Stimulated activated naive B cell treated with anti-CD40 and anti-IgM and Interleukin-4, amounts not matched to agents 10 μg/mL and 1 μg/mL and 100 μg/mL, for 72 hours (primary cell): ENCODE results near the gene TBC1D22B.
"Not testable (repeated sequence)": the region's sequence is repeated elsewhere in the genome, so short reads cannot be mapped to it uniquely, and the experiment has no call there.

Experiments
- ATAC-seq, 2 donors: fragments of 150-1000 bp; cut with Tn5 transposase; replicated peaks; 2 replicates each; pipeline ENCODE4 v1.10.0; 2021; ENCODE audit warnings: moderate library complexity in 1 of 2
- DNase-seq: peaks from one replicate; pipeline ENCODE4 v3.0.0; 2021
- H3K27ac Mint-ChIP-seq: one replicate; pipeline ENCODE4 v1.8.0; 2022; ENCODE audit warnings: mild to moderate bottlenecking, mixed read lengths
- H3K27me3 Mint-ChIP-seq, 2 donors: one replicate each; pipeline ENCODE4 v1.8.0; 2022; ENCODE audit warnings: mixed read lengths in 2 of 2
- H3K36me3 Mint-ChIP-seq, 2 donors: one replicate each; pipeline ENCODE4 v1.8.0; 2022; ENCODE audit warnings: mixed read lengths in 2 of 2, mild to moderate bottlenecking in 1 of 2
- H3K4me1 Mint-ChIP-seq, 2 donors: one replicate each; pipeline ENCODE4 v1.8.0; 2022; ENCODE audit warnings: mixed read lengths in 2 of 2, mild to moderate bottlenecking in 1 of 2
- H3K4me3 Mint-ChIP-seq, 2 donors: one replicate each; pipeline ENCODE4 v1.8.0; 2022; ENCODE audit warnings: mild to moderate bottlenecking in 2 of 2, mixed read lengths in 2 of 2, moderate library complexity in 1 of 2
- H3K9me3 Mint-ChIP-seq, 2 donors: one replicate each; pipeline ENCODE4 v1.8.0; 2022; ENCODE audit warnings: mixed read lengths in 2 of 2, mild to moderate bottlenecking in 1 of 2

The TBC1D22B gene

GRCh38 chr6:37321101-37321500 lies 63.5 kb downstream of the TBC1D22B start:
- Mint-ChIP-seq H3K4me3 (no peak overlapping the region), H3K9me3 (no peaks in the 10 kb centered on the region), H3K36me3 (peaks cover 12 to 19% of the 10 kb centered on the region in 2 donors), H3K4me1 (peaks cover 2 to 6% of the 10 kb centered on the region in 2 donors), H3K27me3 (no peaks in the 10 kb centered on the region), H3K27ac (no peak overlapping the region)
- no peak for ATAC-seq
- DNase-seq, result no peak

DNA sequence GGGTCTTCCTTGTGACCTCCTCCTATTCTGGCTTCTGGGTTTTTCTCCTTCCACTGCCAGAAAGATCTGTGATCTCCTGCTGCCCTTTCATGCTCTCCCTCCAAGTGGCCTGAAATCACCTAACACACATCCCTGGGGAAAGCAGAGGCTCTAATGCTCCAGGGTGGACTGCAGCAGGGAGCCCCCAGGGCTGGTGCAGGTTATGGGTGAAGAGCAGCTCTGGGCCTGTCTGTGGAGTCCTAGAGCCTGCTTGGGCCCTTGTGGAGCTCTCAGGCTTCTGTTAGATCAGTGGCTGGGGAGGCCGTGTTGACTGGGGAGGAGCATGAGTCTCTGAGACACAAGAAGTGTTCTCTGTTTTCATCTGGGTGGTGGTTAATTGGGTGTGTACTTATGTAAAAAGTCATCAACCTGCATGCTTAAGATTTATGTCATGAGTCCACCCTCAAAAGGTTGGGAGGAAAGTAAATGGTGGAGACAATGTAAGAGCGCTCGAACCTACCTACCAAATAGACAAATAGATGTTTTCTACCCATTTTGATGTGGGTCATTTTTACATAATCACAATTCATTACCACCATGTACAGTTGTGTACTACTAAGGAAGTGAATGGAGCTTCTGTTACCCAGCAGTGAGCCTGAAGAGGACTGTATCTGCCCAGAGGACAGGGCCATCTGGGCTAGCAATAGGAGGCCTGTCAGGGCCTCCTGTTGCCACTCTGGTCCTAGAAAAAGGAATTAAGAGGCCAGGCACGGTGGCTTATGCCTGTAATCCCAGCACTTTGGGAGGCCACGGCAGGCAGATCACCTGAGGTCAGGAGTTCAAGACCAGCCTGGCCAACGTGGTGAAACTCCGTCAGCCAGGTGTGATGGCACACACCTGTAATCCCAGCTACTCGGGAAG lies 64.2 kb downstream of the TBC1D22B start:
- no peaks in the 10 kb centered on the region for H3K27me3 Mint-ChIP-seq
- DNase-seq (no peak), ATAC-seq (no peak)
- H3K4me3 Mint-ChIP-seq, result no peak overlapping the region
- peaks cover 2 to 6% of the 10 kb centered on the region in 2 donors for H3K4me1 Mint-ChIP-seq
- no peaks in the 10 kb centered on the region for H3K9me3 Mint-ChIP-seq
- H3K27ac Mint-ChIP-seq, result peak overlapping the region; percentile 85
- H3K36me3 Mint-ChIP-seq, result peaks cover 12 to 20% of the 10 kb centered on the region in 2 donors

DNA sequence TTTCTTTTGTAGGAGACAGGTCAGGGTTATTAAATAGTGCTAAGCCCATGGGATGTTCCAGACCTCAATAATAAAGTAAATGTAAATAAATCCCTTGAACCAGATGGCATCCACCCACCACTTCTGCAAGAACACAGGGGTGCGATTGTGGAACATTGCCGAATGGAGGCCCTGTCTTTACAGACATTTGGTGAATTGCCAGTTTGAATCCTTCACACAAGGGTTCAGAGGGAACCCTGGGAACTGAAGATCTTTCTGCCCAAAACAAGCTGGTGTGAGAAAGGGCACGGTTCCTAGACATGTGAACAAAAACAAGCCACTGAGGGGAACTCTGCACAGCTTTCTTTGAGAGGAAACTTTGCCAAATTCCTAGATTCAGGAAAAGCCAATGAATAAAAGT lies 66.0 kb downstream of the TBC1D22B start:
- no peaks in the 10 kb centered on the region for H3K27me3 Mint-ChIP-seq
- peaks cover 19 to 27% of the 10 kb centered on the region in 2 donors for H3K36me3 Mint-ChIP-seq
- H3K27ac Mint-ChIP-seq, result no peak overlapping the region
- DNase-seq (no peak), ATAC-seq (no peak)
- no peak overlapping the region for H3K4me3 Mint-ChIP-seq
- no peaks in the 10 kb centered on the region for H3K9me3 Mint-ChIP-seq
- H3K4me1 Mint-ChIP-seq, result peaks cover 2 to 6% of the 10 kb centered on the region in 2 donors

- DNase-seq, result no peak
- peaks cover 2 to 6% of the 10 kb centered on the region in 2 donors for H3K4me1 Mint-ChIP-seq
- H3K27ac Mint-ChIP-seq, result no peak overlapping the region
- peaks cover 22 to 31% of the 10 kb centered on the region in 2 donors for H3K36me3 Mint-ChIP-seq
- no peaks in the 10 kb centered on the region for H3K9me3 Mint-ChIP-seq
- no peak for ATAC-seq
- no peak overlapping the region for H3K4me3 Mint-ChIP-seq
- no peaks in the 10 kb centered on the region for H3K27me3 Mint-ChIP-seq
Measured at GRCh38 chr6:37324131-37325033, 66.8 kb downstream of the TBC1D22B start.

GRCh38 chr6:37330345-37330744 lies 72.8 kb downstream of the TBC1D22B start:
- not testable (repeated sequence) for H3K4me1 Mint-ChIP-seq, DNase-seq, H3K4me3 Mint-ChIP-seq, H3K27ac Mint-ChIP-seq, H3K9me3 Mint-ChIP-seq, H3K27me3 Mint-ChIP-seq, ATAC-seq
- peaks cover 31 to 34% of the 10 kb centered on the region in 2 donors for H3K36me3 Mint-ChIP-seq

DNA sequence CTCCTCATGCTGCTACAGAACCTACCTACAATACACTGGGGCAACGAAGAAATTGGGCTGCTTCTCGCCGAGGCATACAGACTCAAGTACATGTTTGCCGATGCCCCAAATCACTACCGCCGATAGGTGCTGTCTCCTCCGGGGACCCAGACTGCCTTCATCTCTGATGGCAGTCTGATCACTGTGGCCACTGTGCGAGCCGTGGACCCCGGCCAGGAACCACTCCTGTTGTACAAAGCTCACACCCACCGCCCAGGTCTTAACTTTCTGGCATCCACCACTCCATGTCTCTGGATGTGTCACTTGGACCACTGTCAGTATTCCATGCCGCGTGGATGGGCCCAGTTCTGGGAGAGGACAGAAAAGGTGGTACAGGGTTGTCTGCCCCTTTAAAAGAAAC lies 73.5 kb downstream of the TBC1D22B start:
- H3K9me3 Mint-ChIP-seq, result no peaks in the 10 kb centered on the region
- H3K36me3 Mint-ChIP-seq, result peaks cover 28 to 31% of the 10 kb centered on the region in 2 donors
- H3K4me1 Mint-ChIP-seq, result peaks cover 0 to under 1% of the 10 kb centered on the region in 2 donors
- no peak for ATAC-seq
- no peak for DNase-seq
- H3K4me3 Mint-ChIP-seq, result no peak overlapping the region
- H3K27ac Mint-ChIP-seq, result no peak overlapping the region
- no peaks in the 10 kb centered on the region for H3K27me3 Mint-ChIP-seq

GRCh38 chr6:37332894-37333293 lies 75.3 kb downstream of the TBC1D22B start:
- DNase-seq, result no peak
- no peaks in the 10 kb centered on the region for H3K9me3 Mint-ChIP-seq
- no peak overlapping the region for H3K4me3 Mint-ChIP-seq
- H3K27ac Mint-ChIP-seq, result no peak overlapping the region
- H3K27me3 Mint-ChIP-seq, result no peaks in the 10 kb centered on the region
- ATAC-seq, result no peak
- H3K36me3 Mint-ChIP-seq, result peaks cover 23 to 29% of the 10 kb centered on the region in 2 donors
- H3K4me1 Mint-ChIP-seq, result no peaks in the 10 kb centered on the region

DNA sequence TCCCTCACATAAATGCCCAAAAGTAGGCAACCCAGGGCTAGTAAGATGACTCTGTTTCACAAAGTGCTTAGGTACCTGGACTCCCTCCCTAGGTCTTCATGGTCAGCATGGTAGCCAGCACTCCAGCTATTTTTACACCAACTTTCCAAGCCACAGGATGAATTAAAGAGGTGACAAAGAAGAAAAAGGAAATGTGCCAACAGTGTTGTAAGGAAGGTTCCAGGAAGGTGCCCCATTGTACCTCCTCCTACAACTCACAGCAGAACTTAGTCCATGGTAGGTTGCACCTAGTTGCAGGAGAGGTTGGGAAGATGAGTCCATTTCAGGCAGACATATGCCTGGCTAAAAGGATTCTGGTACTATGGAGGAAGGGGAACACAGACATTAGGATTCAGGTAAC lies 76.5 kb downstream of the TBC1D22B start:
- Mint-ChIP-seq H3K4me3 (no peak overlapping the region), H3K36me3 (peaks cover 23 to 29% of the 10 kb centered on the region in 2 donors), H3K27ac (peak overlapping the region; percentile 42), H3K27me3 (no peaks in the 10 kb centered on the region), H3K9me3 (no peaks in the 10 kb centered on the region), H3K4me1 (no peaks in the 10 kb centered on the region)
- DNase-seq (no peak), ATAC-seq (no peak)

DNA sequence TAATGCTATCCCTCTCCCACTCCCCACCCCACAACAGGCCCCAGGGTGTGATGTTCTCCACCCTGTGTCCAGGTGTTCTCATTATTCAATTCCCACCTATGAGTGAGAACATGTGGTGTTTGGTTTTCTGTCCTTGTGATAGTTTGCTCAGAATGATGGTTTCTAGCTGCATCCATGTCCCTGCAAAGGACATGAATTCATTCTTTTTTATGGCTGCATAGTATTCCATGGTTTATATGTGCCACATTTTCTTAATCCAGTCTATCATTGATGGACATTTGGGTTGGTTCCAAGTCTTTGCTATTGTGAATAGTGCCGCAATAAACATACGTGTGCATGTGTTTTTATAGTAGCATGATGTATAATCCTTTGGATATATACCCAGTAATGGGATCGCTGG lies 80.7 kb downstream of the TBC1D22B start:
- H3K4me3 Mint-ChIP-seq, H3K9me3 Mint-ChIP-seq, ATAC-seq, H3K27me3 Mint-ChIP-seq, H3K27ac Mint-ChIP-seq, DNase-seq, H3K4me1 Mint-ChIP-seq: not testable (repeated sequence)
- H3K36me3 Mint-ChIP-seq, result peaks cover 9 to 24% of the 10 kb centered on the region in 2 donors

DNA sequence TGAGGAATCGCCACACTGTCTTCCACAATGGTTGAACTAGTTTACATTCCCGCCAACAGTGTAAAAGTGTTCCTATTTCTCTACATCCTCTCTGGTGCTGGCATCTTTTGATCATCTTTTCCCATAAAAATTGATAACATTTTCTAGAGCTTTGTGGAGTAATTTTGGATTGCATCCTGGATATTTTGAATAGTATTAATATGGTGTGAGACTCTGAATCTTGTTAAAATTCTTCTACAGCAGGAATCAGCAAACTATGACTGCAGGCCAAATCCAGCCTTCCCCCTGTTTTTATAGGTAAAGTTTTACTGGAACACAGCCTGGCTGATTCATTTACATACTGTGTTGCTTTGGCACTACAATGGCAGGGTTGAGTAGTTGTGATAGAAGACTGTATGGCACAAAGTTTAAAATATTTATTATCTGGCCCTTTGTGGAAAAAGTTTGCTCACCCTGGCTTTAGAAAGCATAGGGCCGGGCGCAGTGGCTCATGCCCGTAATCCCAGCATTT lies 81.2 kb downstream of the TBC1D22B start:
- Mint-ChIP-seq H3K4me3 (no peak overlapping the region), H3K27me3 (peaks cover 4 to 6% of the 10 kb centered on the region in 2 donors), H3K9me3 (no peaks in the 10 kb centered on the region), H3K27ac (no peak overlapping the region), H3K4me1 (peaks cover 0 to 2% of the 10 kb centered on the region in 2 donors), H3K36me3 (peaks cover 9 to 22% of the 10 kb centered on the region in 2 donors)
- no peak for ATAC-seq
- DNase-seq, result no peak

DNA sequence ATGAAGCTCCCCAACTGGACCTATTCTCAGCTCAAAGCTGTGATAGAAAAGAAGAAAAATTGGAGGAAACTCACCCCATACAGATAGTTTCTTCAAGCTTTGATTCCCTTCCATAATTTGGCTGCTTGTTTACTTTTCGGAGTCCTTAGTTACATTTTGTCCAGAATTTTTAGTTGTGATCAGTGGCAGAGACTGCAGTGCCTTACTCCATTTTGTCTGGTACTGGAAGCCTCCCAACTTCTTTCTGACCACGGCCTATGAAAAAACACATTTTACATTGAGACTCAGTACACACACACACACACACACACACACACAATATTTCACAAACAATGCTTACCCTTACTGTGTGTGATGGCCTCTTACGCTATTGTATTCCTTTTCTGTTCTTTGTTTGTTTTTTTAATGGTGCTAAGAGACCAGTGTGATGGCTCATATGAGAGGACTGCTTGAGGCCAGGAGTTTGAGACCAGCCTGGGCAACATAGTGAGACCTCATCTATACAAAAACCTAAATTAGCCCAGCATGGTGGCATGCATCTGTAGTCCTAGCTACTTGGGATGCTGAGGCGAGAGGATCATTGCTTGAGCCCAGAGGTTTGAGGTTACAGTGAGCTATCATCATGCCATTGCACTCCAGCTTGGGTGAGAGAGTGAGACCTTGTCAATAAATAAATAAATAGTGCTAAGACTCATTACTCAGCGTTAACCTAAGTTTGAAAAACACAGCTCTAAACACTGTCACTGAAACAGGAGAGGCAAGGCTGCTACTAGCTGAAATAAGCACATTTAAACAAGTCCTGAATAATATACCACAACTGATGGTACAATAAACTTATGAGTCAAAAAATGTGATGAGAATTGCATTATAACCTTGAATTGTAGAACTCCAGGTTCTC lies 82.4 kb downstream of the TBC1D22B start:
- H3K36me3 Mint-ChIP-seq, result peaks cover 6 to 14% of the 10 kb centered on the region in 2 donors
- no peak overlapping the region for H3K4me3 Mint-ChIP-seq
- DNase-seq (no peak), ATAC-seq (no peak)
- no peaks in the 10 kb centered on the region for H3K9me3 Mint-ChIP-seq
- peaks cover 0 to 2% of the 10 kb centered on the region in 2 donors for H3K4me1 Mint-ChIP-seq
- no peak overlapping the region for H3K27ac Mint-ChIP-seq
- H3K27me3 Mint-ChIP-seq, result peaks cover 4 to 6% of the 10 kb centered on the region in 2 donors

DNA sequence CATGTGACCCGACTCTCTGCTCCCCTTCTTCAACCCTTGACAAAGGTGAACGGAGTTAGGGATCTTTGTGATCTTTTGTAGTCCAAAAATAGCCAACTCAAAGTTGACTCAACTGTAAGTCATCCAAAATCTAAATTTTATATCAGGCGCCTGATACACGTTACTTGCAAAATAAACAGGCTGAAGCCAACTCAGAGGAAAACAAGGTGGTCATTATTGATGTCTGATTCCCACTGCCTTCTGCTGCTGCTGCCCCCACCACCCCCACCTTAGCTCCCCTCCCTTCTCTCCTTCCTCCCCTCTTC lies 83.0 kb downstream of the TBC1D22B start:
- H3K9me3 Mint-ChIP-seq, result no peaks in the 10 kb centered on the region
- H3K4me1 Mint-ChIP-seq, result peaks cover 0 to 2% of the 10 kb centered on the region in 2 donors
- peaks cover 6 to 14% of the 10 kb centered on the region in 2 donors for H3K36me3 Mint-ChIP-seq
- no peak overlapping the region for H3K27ac Mint-ChIP-seq
- DNase-seq (no peak), ATAC-seq (no peak)
- H3K27me3 Mint-ChIP-seq, result peaks cover 4 to 6% of the 10 kb centered on the region in 2 donors
- H3K4me3 Mint-ChIP-seq, result no peak overlapping the region

DNA sequence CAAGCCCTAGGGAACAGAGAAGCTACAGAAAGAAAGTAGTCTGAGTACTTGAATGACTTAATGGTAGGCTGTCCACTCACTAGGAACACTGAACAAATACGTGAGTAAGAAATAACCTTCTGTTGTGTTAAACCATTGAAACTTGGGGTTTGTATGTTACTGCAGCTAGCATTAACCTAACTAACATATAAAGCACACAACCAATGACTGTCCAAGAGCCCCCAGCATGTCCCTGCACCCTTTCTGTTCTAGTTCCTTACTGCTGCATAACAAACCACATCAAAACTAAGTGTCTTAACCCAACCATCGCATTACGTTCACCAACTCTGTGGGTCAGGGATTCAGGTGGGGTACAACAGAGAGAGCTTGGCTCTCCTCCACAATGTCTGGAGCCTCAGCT lies 85.7 kb downstream of the TBC1D22B start:
- Mint-ChIP-seq H3K27ac (no peak overlapping the region), H3K36me3 (peaks cover 3 to 10% of the 10 kb centered on the region in 2 donors), H3K4me3 (no peak overlapping the region), H3K4me1 (peaks cover 0 to 2% of the 10 kb centered on the region in 2 donors), H3K9me3 (no peaks in the 10 kb centered on the region), H3K27me3 (peaks cover 12 to 15% of the 10 kb centered on the region in 2 donors)
- DNase-seq (no peak), ATAC-seq (no peak)
